ENCODE data around the gene SEC24A.
A peak's percentile ranks its signal among the peaks of the same experiment; 100 is the strongest.

Gene SEC24A

DNA sequence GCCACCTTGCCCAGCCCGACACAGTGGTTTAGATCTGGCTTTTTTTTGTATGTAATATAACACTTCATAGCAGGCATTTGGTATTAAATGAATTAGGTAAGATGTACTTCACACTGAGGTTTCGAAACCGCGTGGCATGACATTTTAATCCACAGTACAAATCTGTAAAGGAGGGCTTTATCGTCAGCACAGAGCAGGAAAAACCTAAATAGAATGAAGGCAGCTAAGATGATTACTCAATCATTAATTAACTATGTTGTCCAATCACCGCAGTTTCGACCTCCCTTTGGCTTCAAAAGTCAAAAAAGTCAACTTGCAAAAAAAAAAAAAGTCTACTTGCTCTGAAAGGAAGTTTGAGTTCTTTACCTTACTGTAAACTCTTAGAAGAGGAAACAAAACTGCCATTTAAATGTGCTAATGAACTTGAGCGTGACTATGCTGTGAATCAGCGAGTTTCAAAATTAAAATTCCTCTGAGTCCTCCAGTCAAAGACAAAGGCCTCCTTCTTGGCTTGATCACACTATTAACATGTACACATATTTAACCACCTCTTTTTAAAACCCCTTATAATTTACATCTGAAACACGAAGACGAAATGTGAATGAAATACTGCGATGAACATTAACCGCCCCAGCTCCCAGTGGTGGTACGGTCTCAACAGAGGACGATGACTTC lies 698 bp upstream of the SEC24A start:
- peak; percentile 65; the same call in 1 of the 2 replicates for TF ChIP-seq CEBPB (IDR thresholded peaks at IDR 0.05)
- no peak for TF ChIP-seq YY1 (IDR thresholded peaks at IDR 0.05; ENCODE audit: low read depth)
- TF ChIP-seq RAD21 (IDR thresholded peaks at IDR 0.05; ENCODE audit: low read depth): no peak
- no peak for TF ChIP-seq EGR1 (IDR thresholded peaks at IDR 0.05)
- no peak for TF ChIP-seq TAF1 (IDR thresholded peaks at IDR 0.05; ENCODE audit: low read depth)
- TF ChIP-seq CREB1 (IDR thresholded peaks at IDR 0.05; ENCODE audit: low read depth): no peak
- TF ChIP-seq TCF12 (IDR thresholded peaks at IDR 0.05; ENCODE audit: low read depth): no peak
- TF ChIP-seq, protein P1, sequence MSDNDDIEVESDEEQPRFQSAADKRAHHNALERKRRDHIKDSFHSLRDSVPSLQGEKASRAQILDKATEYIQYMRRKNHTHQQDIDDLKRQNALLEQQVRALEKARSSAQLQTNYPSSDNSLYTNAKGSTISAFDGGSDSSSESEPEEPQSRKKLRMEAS (IDR thresholded peaks at IDR 0.05): 0 out of 2 replicates have a peak, but pooled peaks have one; percentile 32

DNA sequence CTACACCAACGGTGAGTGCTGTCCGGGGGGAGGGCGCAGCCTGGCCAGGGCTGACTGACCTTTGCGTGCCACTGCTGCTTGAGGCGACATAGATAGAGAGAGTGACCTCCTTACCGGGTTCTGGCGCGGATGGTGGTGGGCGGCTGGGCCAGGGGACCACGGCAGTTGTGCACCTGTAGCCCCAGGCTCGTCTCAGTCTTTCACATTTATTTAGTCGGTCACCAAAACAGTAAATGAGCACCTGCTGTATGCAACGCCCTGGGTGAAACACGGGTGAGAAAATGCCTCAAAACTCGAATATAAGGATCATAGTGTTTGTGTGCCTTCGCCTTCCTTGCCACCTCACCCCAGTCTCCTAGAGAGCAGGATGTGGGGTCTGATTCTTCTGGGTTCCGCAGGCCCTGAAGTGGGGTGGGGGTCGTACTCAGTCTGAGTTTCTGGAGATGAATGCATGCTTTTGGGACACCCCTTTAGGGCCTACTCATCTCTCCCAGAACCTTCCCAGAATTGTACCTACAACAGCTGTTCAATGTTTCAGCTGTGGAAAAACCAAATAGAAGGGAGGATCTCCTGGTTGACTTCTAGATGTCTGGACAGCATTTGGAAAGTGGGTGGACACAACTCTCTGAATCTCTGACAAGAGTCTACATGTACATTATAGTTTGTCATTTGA lies 714 bp downstream of the SEC24A start:
- TF ChIP-seq EGR1 (IDR thresholded peaks at IDR 0.05) (no peak), TCF12 (IDR thresholded peaks at IDR 0.05; ENCODE audit: low read depth) (no peak), CEBPB (IDR thresholded peaks at IDR 0.05) (no peak), CREB1 (IDR thresholded peaks at IDR 0.05; ENCODE audit: low read depth) (no peak), ZBTB7A (IDR thresholded peaks at IDR 0.05; ENCODE audit: low read depth) (no peak), YY1 (IDR thresholded peaks at IDR 0.05; ENCODE audit: low read depth) (no peak), FOXM1 (IDR thresholded peaks at IDR 0.05; ENCODE audit: borderline replicate concordance, low read depth) (no peak), EP300 (IDR thresholded peaks at IDR 0.05; ENCODE audit: borderline replicate concordance) (no peak), RAD21 (IDR thresholded peaks at IDR 0.05; ENCODE audit: low read depth) (no peak), TAF1 (IDR thresholded peaks at IDR 0.05; ENCODE audit: low read depth) (no peak), TEAD4 (IDR thresholded peaks at IDR 0.05) (no peak)
- TF ChIP-seq, protein P2, sequence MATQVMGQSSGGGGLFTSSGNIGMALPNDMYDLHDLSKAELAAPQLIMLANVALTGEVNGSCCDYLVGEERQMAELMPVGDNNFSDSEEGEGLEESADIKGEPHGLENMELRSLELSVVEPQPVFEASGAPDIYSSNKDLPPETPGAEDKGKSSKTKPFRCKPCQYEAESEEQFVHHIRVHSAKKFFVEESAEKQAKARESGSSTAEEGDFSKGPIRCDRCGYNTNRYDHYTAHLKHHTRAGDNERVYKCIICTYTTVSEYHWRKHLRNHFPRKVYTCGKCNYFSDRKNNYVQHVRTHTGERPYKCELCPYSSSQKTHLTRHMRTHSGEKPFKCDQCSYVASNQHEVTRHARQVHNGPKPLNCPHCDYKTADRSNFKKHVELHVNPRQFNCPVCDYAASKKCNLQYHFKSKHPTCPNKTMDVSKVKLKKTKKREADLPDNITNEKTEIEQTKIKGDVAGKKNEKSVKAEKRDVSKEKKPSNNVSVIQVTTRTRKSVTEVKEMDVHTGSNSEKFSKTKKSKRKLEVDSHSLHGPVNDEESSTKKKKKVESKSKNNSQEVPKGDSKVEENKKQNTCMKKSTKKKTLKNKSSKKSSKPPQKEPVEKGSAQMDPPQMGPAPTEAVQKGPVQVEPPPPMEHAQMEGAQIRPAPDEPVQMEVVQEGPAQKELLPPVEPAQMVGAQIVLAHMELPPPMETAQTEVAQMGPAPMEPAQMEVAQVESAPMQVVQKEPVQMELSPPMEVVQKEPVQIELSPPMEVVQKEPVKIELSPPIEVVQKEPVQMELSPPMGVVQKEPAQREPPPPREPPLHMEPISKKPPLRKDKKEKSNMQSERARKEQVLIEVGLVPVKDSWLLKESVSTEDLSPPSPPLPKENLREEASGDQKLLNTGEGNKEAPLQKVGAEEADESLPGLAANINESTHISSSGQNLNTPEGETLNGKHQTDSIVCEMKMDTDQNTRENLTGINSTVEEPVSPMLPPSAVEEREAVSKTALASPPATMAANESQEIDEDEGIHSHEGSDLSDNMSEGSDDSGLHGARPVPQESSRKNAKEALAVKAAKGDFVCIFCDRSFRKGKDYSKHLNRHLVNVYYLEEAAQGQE (IDR thresholded peaks at IDR 0.05; ENCODE audit: low read depth): no peak
- TF ChIP-seq, protein P1 (IDR thresholded peaks at IDR 0.05): no peak

DNA sequence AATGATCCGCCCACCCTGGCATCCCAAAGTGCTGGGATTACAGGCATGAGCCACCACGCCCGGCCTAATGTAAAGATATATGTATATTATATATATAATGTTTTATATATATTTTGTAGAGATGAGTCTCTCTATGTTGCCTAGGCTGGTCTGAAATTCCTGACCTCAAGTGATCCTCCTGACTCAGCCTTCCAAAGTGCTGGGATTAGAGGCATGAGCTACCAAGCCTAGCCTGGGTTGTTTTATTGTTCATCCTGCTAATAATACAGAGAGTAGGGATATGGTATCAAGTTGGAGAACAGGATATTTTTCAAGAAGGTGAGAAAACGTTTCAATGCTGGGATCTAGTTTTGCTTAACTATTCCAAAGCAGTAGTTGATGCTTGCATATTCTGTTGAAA lies 2.9 kb downstream of the SEC24A start:
- TF ChIP-seq, protein P1 (IDR thresholded peaks at IDR 0.05): no peak
- TF ChIP-seq FOXM1 (IDR thresholded peaks at IDR 0.05; ENCODE audit: borderline replicate concordance, low read depth) (no peak), YY1 (IDR thresholded peaks at IDR 0.05; ENCODE audit: low read depth) (no peak), NFIC (IDR thresholded peaks at IDR 0.05) (no peak), RAD21 (IDR thresholded peaks at IDR 0.05; ENCODE audit: low read depth) (no peak), EP300 (IDR thresholded peaks at IDR 0.05; ENCODE audit: borderline replicate concordance) (no peak), TCF12 (IDR thresholded peaks at IDR 0.05; ENCODE audit: low read depth) (no peak), TEAD4 (IDR thresholded peaks at IDR 0.05) (no peak), TAF1 (IDR thresholded peaks at IDR 0.05; ENCODE audit: low read depth) (no peak), CREB1 (IDR thresholded peaks at IDR 0.05; ENCODE audit: low read depth) (no peak), CEBPB (IDR thresholded peaks at IDR 0.05) (no peak), ZBTB7A (IDR thresholded peaks at IDR 0.05; ENCODE audit: low read depth) (no peak), EGR1 (IDR thresholded peaks at IDR 0.05) (no peak)
- TF ChIP-seq, protein P3, sequence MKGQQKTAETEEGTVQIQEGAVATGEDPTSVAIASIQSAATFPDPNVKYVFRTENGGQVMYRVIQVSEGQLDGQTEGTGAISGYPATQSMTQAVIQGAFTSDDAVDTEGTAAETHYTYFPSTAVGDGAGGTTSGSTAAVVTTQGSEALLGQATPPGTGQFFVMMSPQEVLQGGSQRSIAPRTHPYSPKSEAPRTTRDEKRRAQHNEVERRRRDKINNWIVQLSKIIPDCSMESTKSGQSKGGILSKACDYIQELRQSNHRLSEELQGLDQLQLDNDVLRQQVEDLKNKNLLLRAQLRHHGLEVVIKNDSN (IDR thresholded peaks at IDR 0.05): no peak
- TF ChIP-seq, protein P2 (IDR thresholded peaks at IDR 0.05; ENCODE audit: low read depth): no peak

DNA sequence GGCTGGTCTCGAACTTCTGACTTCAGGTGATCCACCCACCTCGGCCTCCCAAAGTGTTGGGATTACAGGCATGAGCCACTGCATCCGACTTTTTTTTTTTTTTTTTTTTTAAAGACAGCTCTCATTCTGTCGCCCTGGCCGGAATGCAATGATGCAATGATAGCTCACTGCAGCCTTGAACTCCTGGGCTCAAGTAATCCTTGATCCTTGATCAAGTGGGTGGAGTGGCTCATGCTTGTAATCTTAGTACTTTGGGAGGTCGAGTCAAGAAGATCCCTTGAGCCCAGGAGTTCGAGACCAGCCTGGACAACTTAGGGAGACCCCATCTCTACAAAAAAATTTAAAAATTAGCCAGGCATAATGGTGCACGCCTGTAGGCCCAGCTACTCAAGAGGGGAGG lies 8.1 kb downstream of the SEC24A start:
- no peak for TF ChIP-seq ZBTB7A (IDR thresholded peaks at IDR 0.05; ENCODE audit: low read depth)
- no peak for TF ChIP-seq CEBPB (IDR thresholded peaks at IDR 0.05)
- no peak for TF ChIP-seq EP300 (IDR thresholded peaks at IDR 0.05; ENCODE audit: borderline replicate concordance)
- TF ChIP-seq TCF12 (IDR thresholded peaks at IDR 0.05; ENCODE audit: low read depth): no peak
- TF ChIP-seq FOXM1 (IDR thresholded peaks at IDR 0.05; ENCODE audit: borderline replicate concordance, low read depth): no peak
- TF ChIP-seq TAF1 (IDR thresholded peaks at IDR 0.05; ENCODE audit: low read depth): no peak
- TF ChIP-seq, protein P2 (IDR thresholded peaks at IDR 0.05; ENCODE audit: low read depth): no peak
- TF ChIP-seq, protein P1 (IDR thresholded peaks at IDR 0.05): no peak
- no peak for TF ChIP-seq EGR1 (IDR thresholded peaks at IDR 0.05)
- no peak for TF ChIP-seq RAD21 (IDR thresholded peaks at IDR 0.05; ENCODE audit: low read depth)
- TF ChIP-seq TEAD4 (IDR thresholded peaks at IDR 0.05): no peak
- no peak for TF ChIP-seq NFIC (IDR thresholded peaks at IDR 0.05)
- TF ChIP-seq, protein P3 (IDR thresholded peaks at IDR 0.05): no peak
